ENCODE data around the gene DDX43.
"Not testable (repeated sequence)": the region's sequence is repeated elsewhere in the genome, so short reads cannot be mapped to it uniquely, and the experiment has no call there.

Gene DDX43

DNA sequence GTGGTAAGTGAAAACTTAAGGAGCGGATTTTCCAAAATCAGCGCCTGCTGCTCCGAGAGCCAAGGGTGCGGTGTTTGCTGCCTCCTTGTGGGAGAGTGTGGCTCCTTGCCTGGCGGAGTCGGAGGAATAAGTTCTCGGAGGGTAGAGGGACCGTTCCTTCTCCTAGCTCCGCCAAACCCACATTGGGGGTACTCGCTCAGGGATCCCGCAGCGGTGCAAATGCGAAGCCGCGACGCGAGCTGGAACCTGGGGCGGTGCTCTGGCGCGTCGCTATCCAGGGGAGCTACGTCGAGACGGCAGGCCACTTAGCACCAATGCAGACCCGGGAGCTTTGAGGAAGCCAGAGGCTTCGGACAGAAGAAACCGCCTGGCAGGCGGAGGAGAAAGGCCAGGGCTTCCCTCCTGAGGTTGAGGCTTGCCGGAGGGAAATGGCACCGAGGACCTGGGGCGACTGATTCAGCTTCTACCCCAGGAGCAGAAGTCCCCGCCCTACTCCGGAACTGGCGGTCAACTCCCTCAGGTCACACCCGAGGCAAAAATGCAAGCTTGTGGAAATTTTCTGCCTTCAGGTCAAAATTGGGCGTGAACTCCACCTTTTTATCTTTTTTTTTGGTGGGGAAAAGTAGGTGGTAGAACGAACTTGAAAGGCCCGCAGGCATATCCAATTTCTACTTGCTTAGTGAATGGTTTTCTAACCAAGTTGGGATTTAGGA is 5.7 kb upstream of the DDX43 start:
- DNase-seq (ENCODE audit: low read depth) = peak; percentile 46

DNA sequence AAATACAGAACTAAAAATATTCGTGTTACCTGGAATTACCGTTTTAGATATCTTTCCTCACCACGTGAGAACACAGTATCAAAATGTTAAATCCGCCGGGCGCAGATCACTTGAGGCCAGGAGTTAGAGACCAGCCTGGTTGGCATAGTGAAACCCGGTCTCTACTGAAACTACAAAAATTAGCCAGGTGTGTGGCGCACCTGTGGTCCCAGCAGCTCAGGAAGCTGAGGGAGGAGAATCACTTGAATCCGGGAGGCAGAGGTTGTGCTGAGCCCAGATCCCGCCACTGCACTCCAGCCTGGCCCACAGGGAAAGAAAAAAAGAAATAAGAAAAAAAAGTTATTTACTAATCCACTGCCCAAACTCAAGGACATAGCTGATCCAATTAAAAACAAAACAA is 4.8 kb upstream of the DDX43 start:
- DNase-seq (ENCODE audit: low read depth) = no peak

DNA sequence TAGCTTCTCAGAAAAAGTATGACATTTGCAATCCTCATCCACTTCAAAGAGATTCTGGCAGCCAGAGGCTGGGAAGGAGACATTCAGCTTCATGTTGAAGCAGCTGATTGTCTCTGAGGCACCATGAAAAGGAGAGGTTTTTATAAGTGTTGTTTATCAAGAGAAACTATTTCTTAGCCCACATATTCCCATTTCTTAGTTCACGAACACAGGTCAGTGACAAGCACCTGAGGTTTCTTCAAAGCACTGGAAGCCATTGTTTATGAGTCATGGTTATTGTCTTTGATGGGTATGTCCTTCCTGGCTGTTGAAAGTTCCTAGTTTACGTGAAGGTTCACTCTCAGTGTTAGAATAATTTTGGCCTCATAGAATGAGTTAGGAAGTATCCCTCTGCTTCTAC is 3.0 kb upstream of the DDX43 start:
- DNase-seq (ENCODE audit: low read depth) = no peak

DNA sequence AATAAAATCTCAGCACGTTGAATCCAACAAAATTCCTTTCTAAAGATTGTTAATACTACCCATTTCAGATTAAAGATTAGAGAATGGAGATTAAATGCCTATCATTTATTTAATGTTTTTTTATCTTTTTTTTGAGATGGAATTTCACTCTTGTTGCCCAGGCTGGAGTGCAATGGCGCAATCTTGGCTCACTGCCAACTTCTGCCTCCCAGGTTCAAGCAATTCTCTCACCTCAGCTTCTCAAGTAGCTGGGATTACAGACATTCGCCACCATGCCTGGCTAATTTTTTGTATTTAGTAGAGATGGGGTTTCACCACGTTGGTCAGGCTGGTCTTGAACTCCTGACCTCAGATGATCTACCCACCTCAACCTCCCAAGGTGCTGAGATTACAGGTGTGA is 2.4 kb upstream of the DDX43 start:
- DNase-seq (ENCODE audit: low read depth) = not testable (repeated sequence)

DNA sequence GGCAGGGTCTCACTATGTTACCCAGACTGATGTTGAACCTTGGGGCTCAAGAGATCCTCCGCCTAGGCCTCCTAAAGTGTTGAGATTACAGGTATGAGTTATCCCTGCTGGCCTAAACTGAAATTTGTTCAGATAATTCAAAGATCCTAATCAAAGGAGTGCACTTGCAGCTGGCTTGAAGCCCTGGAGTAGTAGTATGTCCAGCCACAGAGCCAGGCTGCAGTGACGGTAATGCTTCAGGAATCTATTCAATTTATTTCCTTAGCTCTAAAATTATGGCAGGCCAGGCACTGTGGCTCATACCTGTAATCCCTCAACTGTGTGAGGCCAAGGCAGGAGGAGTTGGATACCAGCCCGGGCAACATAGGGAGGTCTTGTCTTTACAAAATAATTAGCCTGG is 1.4 kb upstream of the DDX43 start:
- DNase-seq (ENCODE audit: low read depth) = no peak

DNA sequence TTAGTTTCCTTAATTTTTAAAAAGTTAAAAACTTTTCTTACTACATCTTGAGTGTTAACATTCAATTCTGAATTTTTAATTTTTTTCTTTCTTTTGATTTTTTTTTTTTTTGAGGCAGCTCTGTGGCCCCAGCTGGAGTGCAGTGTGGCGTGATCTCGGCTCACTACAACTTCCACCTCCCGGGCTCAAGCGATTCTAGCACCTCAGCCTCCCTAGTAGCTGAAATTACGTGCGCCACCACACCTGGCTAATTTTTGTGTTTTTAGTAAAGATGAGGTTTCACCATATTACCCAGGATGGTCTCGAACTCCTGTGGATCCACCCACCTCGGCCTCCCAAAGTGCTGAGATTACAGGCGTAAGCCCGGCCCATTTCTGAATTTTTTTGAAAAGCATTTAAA is 1.2 kb downstream of the DDX43 start:
- no peak for DNase-seq (ENCODE audit: low read depth)

DNA sequence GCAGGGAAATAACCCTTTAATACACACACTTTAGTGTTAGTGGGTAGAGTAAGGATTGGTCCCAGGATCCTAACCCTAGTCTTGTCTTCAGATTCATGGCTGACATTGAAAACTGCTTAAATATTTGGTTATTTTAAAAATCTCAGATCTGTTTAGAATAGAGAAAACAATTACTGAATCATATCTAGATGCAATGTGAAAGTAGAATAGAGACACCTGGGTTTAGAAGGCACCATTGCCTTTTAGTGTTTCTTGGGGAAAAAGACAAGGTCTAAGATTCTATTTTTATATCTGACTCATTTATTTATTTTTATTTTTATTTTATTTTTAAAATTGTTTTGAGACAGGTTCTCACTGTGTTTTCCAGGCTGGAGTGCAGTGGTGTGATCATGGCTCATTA is 6.0 kb downstream of the DDX43 start:
- DNase-seq (ENCODE audit: low read depth) = no peak

DNA sequence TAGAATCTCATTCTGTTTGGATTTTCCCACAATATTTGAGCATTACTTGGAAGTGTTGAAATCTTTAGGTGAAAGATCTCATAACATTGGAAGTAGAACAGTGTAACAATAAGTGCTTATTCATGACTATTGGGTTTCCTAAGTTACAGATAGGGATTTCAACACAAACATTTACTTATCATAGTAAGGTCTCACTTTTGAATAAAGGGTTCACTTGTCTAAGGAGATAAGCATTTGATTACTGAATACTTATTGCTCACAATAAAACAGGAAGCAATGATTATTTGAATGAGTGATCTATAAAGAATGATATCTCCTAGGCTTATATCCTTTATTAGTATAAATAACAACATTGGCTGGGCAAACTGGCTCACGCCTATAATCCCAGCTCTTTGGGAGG is 14.8 kb downstream of the DDX43 start:
- no peak for DNase-seq (ENCODE audit: low read depth)

DNA sequence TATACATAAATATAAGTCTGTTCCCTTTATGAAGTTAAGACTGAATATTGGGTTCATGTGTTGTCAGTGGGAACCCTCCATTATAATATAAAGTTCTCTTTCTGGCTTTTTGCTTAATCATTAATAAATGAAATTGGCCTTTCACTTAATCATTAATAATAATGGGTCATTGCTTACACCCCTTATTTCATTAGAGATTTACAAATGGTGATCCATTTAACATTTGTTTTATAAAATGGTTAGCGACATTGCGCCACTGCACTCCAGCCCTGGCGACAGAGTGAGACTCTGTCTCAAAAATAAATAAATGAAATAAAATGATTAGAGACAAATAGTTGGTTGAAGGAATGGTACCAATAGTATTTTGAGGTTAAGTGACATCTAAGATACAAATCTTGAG is 18.5 kb downstream of the DDX43 start:
- no peak for DNase-seq (ENCODE audit: low read depth)

DNA sequence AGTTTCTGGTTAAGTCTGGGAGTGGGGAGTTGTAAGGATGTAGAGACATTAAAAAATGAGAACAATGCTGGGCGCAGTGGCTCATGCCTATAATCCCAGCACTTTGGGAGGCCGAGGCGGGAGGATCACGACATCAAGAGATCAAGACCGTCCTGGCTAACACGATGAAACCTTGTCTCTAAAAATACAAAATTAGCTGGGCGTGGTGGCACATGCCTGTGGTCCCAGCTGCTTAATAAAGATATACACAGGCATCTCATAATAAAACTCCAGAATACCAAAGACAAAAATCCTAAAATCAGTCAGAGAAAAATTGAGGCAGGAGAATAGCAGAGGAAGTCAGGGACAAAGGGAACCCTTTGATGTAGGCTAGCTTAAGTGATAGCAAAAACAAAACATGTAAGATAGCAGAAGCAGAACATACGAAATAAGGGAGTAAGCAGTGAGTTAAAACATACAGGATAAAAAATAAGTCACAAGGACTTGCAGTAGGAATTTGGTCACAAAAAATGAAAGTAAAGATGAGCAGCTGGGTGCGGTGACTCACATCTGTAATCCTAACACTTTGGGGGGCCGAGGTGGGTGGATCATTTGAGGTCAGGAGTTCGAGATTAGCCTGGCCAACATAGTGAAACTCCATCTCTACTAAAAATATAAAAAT is 23.6 kb downstream of the DDX43 start:
- no peak for DNase-seq (ENCODE audit: low read depth)

DNA sequence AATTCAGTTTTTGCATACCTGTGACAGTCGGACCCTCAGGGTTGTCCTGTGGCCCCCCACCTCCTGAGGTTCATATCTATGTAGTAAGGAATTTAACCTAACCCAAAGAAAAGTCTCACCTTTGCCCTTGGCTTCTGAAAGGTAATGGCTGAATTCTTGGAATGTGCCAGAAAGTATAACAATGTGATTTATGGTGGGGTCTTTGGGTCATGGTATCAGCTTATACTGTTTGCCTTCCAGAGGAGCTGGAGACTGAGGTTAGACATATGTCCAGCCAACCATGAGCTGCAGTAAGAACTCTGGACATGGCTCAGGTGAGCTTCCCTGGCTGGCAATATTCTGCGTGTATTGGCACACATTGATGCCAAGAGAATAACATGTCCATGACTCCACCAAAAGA is 26.9 kb downstream of the DDX43 start:
- no peak for DNase-seq (ENCODE audit: low read depth)

DNA sequence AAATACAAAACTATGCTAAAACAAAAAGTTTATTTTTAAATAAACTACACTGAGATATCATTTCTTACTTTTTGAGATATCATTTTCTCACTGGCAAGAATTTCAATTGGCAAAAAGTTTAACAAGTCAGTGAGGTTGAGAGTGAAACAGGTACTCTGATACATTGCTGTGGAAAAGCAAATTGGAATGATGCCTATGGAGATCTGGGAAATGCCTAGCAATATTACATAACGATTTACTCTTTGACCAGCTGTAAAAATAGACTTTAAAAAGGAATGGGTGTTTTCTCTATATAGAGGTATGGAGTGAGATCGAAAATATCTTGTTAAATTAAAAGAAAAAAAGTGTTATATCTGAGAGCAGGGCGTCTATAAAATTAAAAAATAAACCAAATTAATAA is 40.6 kb downstream of the DDX43 start:
- DNase-seq (ENCODE audit: low read depth) = no peak

DNA sequence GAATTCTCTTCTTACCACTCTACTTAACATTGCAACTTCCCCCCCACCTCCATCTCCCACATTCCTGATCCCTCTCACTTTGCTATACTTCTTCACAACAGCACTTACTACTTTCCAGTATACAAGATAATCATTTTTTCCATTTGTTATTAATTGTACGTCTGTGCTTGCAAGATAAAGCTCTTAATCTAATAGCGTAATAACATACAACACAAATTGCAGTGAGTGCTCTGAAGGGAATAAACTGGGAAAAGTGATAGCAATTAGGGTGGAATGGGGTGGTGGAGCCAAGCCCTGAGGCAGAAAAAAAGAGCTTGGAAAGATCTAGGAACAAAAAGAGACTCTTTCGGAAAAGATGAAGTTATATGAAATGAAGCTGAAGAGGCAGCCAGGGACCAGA is 48.9 kb downstream of the DDX43 start:
- no peak for DNase-seq (ENCODE audit: low read depth)

DNA sequence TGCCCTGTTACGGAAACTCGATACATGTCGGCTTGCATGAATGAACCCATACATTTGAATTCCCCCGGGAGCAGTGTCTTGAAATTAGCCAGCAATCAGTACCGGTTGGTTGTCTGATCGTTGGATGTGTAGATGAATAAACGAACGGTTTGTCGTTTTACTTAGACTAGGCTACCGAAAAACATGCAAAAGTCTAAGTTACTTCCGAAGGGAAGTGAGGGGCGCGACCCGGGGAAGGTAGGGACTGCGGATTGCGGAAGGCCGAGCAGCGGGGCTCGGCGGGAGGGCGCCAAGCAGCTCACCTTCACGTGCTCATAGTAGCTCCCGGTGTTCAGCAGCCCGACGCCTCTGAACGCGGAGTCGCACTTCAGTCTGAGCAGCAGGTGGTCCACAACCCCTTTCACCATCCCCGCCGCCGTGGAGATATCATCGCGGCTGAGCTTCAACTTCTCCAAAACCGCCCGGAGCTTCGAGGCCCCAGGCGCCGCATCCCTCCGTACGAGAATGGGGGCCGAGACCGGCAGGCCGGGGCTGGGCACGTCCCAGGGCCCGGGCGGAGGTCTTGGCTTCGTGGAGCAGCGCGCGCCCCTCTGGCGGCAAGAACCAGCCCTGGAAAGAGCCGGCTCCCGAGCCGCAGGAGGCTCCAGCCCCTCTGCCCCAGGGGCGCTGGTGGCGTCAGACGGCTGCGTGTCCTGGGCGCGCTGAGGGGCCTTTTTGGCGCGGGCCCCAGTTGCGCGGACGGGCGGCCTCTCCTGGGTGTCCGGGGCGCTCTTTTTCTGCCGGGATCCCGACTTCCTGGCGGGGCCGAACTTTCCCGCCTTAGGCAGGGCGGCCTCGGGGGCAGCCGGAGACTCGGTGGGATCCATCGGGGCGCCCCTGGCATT is 56.8 kb downstream of the DDX43 start:
- DNase-seq (ENCODE audit: low read depth) = peak; percentile 30

DNA sequence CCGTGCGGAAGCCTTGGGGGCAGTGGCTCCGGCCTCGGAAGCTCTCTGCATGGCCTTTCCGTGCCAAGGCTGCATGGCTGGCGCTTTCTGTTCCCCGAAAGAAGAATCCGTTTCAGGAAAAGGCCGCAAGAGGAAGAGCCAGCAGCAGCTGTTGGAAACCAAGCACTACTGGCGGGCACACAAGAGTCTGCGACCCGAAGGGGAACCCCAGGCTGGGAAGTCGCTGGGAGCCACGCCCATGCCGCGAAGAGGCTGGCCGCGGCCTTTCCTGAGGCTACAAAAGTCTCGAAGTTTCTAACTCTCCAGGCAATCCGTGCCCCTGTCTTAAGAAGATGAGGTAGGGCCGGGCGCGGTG is 57.5 kb downstream of the DDX43 start, which contains the start of gene CGAS:
TSS of gene CGAS (minus strand) at position 191 of the 355 bp plus-strand sequence. CDS start at position 75, 116 bp downstream.
- peak; percentile 58 for DNase-seq (ENCODE audit: low read depth)

DNA sequence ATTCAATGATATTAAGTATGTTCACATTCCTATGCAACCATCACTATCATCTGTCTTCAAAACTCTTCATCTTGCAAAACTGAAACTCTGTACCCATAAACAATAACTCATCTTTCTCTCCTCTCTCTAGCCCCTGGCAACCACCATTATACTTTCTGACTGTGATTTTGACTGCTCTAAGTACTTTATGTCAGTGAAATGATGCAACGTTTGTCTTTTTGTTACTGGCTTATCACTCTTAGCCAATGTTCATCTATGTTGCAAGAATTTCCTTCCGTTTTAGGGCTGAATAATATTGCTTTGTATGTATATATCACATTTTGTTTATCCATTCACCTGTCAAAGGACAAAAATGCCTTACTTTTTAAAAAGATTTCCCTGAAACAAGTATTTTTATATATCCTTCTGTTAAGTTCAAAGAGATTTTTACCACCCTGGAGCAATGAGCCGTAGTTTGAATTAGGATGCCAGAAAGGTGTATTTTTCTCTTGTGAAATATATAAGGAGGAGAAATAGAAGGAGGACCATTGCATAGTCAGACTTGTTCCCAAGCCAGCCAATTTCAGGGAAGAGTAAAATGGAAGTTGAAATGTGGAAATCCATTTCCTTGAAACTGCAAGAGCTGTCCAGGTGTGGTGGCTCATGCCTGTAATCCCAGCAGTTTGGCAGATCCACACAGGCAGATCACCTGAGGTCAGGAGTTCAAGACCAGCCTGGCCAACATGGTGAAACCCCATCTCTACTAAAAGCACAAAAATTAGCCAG is 61.4 kb downstream of the DDX43 start:
- no peak for DNase-seq (ENCODE audit: low read depth)

DNA sequence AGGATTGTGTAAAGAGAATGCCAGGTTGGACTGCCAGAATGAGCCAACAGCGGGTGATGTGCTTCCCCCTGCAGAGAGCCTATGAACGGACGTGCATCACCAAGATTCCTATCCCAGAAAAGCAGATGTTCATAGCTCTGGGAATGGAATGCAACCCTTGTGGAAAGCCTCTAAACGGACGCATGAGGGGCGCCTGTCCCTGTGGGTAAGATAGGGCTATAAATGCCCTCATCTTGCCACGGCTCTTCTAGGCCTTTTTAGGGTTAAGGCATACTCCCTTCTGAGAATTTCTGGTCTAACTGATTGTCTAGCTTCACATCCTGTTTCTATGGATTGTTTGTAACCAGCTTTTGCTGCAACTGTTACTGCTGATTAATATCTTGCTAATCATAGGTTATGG is 64.8 kb downstream of the DDX43 start:
- not testable (repeated sequence) for DNase-seq (ENCODE audit: low read depth)

DNA sequence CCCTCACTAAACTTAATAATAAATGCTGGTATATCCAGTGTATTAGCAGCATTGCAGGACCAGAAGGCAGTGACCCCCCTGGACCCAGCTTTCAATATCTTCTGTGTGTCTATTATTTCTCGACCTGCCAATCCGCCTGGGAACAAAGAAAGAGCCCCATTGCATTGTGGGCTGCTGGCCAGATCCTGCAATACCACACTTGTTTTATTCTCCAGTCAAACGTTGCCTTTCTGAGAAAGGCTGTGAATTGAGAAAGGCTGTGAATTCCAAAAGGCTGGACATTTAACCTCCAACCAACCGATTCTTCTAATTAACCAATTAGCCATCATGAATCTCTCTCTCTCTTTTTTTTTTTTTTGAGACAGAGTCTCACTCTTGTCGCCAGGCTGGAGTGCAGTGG is 65.4 kb downstream of the DDX43 start:
- no peak for DNase-seq (ENCODE audit: low read depth)

DNA sequence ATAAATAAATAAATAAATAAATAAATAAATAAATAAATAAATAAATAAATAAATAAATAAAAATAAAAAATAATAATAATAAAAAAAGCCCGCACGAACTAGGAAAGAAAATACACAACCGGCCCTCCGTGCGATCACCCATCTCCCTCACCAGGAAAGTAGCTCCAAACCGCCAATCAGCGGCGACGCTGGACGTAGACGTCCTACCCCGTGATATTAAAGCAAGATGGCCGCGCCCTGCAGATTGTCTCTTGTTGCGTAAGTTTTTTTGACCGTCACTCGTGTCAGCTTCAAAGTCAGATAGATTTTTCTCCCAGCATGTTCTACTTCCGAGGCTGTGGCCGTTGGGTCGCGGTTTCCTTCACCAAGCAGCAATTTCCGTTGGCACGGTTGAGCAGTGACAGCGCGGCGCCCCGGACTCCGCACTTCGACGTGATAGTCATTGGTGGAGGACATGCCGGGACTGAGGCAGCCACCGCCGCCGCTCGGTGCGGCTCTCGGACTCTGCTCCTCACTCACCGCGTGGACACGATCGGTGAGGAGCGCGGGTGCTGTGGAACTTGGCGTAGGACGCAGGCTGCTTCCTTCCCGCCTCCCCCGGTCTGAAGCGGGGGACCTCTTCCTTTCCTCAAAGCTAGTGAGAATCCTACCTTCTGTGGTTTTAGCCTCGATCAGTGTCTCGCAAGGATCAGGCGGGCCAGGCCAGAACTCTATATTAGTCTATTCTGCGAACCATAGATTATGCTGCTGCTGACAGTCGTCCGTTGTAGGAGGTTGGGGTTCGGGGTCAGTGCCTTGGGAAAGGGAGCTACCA is 67.1 kb downstream of the DDX43 start, which contains the start of gene MTO1:
TSS of gene MTO1 (plus strand) at position 201 of the 814 bp plus-strand sequence. CDS start at position 319, 118 bp downstream.
- DNase-seq (ENCODE audit: low read depth) = peak; percentile 67

Measured in stimulated activated CD8-positive, alpha-beta memory T cell treated with anti-CD3 and anti-CD28 coated beads, Interleukin-12 subunit alpha, Interleukin-12 subunit beta, amount 100 ng/mL, for 4 hours (primary cell).